H1 (cell line): ENCODE data around the gene RGPD3. TPM values are rescaled to one million over a fixed set of nuclear protein-coding genes. Genes with fewer than 3 reads are reported as not detected.

Experiments
- ASH2L ChIP-seq: fragments of 200-600, 300-600 bp; sonication (generic); IDR thresholded peaks from one replicate; pipeline ENCODE4 v1.7.1; 2017; ENCODE audit warnings: low read length
- CBX5 ChIP-seq: fragments of 300-800, 300-1000 bp; sonication (generic); IDR thresholded peaks from 2 replicates; pipeline ENCODE4 v1.7.1; 2016; ENCODE audit warnings: antibody characterized with exemption, low read length, low read depth
- CHD2 ChIP-seq: IDR thresholded peaks from 2 replicates; pipeline ENCODE4 v1.6.1; 2012; ENCODE audit warnings: low read length, improper control_type of control experiment
- GTF2F1 ChIP-seq: IDR thresholded peaks from 2 replicates; pipeline ENCODE4 v1.6.1; 2012; ENCODE audit warnings: low read depth, low read length, improper control_type of control experiment, borderline replicate concordance
- POLR2A ChIP-seq, 2 experiments: IDR thresholded peaks; 1 replicate in 1 of 2; 2 replicates in 1 of 2; pipeline ENCODE4 v1.6.1; 2011; ENCODE audit warnings: low read depth in 2 of 2, low read length in 2 of 2, mild to moderate bottlenecking in 2 of 2; ENCODE audit errors: control extremely low read depth in 1 of 2
- RBBP5 ChIP-seq: IDR thresholded peaks from 2 replicates; pipeline ENCODE4 v1.7.1; 2012; ENCODE audit warnings: low read depth, mild to moderate bottlenecking, inconsistent platforms, low read length, moderate library complexity, borderline replicate concordance
- SIN3A ChIP-seq, 2 experiments: IDR thresholded peaks in 1 of 2; conservative IDR thresholded peaks in 1 of 2; 2 replicates each; pipeline ENCODE4 v1.6.1; 2011 to 2012; ENCODE audit warnings: low read length in 2 of 2, improper control_type of control experiment in 1 of 2, low read depth in 1 of 2, mild to moderate bottlenecking in 1 of 2
- SIRT6 ChIP-seq: IDR thresholded peaks from one replicate; pipeline ENCODE4 v1.7.1; 2012; ENCODE audit warnings: low read length, inconsistent platforms
- polyA plus RNA-seq, 7 experiments: library from polyadenylated mRNA; depleted of rRNA in 3 of 7; stranded (reverse) in 5 of 7; unstranded in 2 of 7; fragments of >200 nt in 5 of 7; fragments of 200-250 nt in 2 of 7; gene quantifications; 1 replicate in 5 of 7; 2 replicates in 1 of 7; 4 replicates in 1 of 7; pipeline versions ENCODE4 v1.2.1 to v1.2.3, GENCODE V29; 2011 to 2013; ENCODE audit warnings: missing spikeins in 2 of 7, mixed read lengths in 2 of 7
- total RNA-seq: library from RNA; stranded (reverse); fragmentation: NEBNext Ultra II Directional; extraction: Animal tissue kit (Norgen Biotek cat#: 25700); gene quantifications from 2 replicates; pipeline ENCODE4 v1.2.1, GENCODE V29; 2021
- TF ChIP-seq, protein P1 (sequence below): fragments of 300-600 bp; sonication (generic); IDR thresholded peaks from 2 replicates; pipeline ENCODE4 v1.7.1; 2012; ENCODE audit warnings: low read length, moderate library complexity, mild to moderate bottlenecking, inconsistent platforms; ENCODE audit not compliant: insufficient replicate concordance

The RGPD3 gene
- total and polyA plus RNA-seq, 2 of the 8 experiments (the other 6 are each of a cell fraction or from before 2014, with no cell fraction given) = 0.08 to 0.17 TPM

GRCh38 chr2:106366204-106366885 lies 101.9 kb downstream of the RGPD3 start (continued):
- TF ChIP-seq, protein P1, sequence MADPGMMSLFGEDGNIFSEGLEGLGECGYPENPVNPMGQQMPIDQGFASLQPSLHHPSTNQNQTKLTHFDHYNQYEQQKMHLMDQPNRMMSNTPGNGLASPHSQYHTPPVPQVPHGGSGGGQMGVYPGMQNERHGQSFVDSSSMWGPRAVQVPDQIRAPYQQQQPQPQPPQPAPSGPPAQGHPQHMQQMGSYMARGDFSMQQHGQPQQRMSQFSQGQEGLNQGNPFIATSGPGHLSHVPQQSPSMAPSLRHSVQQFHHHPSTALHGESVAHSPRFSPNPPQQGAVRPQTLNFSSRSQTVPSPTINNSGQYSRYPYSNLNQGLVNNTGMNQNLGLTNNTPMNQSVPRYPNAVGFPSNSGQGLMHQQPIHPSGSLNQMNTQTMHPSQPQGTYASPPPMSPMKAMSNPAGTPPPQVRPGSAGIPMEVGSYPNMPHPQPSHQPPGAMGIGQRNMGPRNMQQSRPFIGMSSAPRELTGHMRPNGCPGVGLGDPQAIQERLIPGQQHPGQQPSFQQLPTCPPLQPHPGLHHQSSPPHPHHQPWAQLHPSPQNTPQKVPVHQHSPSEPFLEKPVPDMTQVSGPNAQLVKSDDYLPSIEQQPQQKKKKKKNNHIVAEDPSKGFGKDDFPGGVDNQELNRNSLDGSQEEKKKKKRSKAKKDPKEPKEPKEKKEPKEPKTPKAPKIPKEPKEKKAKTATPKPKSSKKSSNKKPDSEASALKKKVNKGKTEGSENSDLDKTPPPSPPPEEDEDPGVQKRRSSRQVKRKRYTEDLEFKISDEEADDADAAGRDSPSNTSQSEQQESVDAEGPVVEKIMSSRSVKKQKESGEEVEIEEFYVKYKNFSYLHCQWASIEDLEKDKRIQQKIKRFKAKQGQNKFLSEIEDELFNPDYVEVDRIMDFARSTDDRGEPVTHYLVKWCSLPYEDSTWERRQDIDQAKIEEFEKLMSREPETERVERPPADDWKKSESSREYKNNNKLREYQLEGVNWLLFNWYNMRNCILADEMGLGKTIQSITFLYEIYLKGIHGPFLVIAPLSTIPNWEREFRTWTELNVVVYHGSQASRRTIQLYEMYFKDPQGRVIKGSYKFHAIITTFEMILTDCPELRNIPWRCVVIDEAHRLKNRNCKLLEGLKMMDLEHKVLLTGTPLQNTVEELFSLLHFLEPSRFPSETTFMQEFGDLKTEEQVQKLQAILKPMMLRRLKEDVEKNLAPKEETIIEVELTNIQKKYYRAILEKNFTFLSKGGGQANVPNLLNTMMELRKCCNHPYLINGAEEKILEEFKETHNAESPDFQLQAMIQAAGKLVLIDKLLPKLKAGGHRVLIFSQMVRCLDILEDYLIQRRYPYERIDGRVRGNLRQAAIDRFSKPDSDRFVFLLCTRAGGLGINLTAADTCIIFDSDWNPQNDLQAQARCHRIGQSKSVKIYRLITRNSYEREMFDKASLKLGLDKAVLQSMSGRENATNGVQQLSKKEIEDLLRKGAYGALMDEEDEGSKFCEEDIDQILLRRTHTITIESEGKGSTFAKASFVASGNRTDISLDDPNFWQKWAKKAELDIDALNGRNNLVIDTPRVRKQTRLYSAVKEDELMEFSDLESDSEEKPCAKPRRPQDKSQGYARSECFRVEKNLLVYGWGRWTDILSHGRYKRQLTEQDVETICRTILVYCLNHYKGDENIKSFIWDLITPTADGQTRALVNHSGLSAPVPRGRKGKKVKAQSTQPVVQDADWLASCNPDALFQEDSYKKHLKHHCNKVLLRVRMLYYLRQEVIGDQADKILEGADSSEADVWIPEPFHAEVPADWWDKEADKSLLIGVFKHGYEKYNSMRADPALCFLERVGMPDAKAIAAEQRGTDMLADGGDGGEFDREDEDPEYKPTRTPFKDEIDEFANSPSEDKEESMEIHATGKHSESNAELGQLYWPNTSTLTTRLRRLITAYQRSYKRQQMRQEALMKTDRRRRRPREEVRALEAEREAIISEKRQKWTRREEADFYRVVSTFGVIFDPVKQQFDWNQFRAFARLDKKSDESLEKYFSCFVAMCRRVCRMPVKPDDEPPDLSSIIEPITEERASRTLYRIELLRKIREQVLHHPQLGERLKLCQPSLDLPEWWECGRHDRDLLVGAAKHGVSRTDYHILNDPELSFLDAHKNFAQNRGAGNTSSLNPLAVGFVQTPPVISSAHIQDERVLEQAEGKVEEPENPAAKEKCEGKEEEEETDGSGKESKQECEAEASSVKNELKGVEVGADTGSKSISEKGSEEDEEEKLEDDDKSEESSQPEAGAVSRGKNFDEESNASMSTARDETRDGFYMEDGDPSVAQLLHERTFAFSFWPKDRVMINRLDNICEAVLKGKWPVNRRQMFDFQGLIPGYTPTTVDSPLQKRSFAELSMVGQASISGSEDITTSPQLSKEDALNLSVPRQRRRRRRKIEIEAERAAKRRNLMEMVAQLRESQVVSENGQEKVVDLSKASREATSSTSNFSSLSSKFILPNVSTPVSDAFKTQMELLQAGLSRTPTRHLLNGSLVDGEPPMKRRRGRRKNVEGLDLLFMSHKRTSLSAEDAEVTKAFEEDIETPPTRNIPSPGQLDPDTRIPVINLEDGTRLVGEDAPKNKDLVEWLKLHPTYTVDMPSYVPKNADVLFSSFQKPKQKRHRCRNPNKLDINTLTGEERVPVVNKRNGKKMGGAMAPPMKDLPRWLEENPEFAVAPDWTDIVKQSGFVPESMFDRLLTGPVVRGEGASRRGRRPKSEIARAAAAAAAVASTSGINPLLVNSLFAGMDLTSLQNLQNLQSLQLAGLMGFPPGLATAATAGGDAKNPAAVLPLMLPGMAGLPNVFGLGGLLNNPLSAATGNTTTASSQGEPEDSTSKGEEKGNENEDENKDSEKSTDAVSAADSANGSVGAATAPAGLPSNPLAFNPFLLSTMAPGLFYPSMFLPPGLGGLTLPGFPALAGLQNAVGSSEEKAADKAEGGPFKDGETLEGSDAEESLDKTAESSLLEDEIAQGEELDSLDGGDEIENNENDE = no peak
- TF ChIP-seq GTF2F1 (no peak), CBX5 (no peak), SIRT6 (no peak), CHD2 (no peak), RBBP5 (no peak), POLR2A (IDR thresholded peaks at IDR 0.05; ENCODE audit: control extremely low read depth in 1 of 2, low read depth in 2 of 2, low read length in 2 of 2) (no peak), SIN3A (conservative IDR thresholded peaks at IDR 0.05 in 1 of 2, IDR thresholded peaks at IDR 0.05 in 1 of 2; ENCODE audit: low read depth in 1 of 2, low read length in 2 of 2) (no peak), ASH2L (no peak)
